Fibroblast of pulmonary artery (primary cell): Measurements from ENCODE around the gene CD36.

Experiments used
- DNase-seq: peaks from one replicate; pipeline ENCODE4 v3.0.0-alpha.2; 2010; ENCODE audit warnings: low read depth
- H3K4me3 ChIP-seq: replicated peaks from 2 replicates; pipeline ENCODE4 v1.5.1; 2011; ENCODE audit warnings: low read depth, mild to moderate bottlenecking, control low read depth, low read length, moderate library complexity
- CTCF ChIP-seq: IDR thresholded peaks from 2 replicates; pipeline ENCODE4 v1.5.1; 2011; ENCODE audit warnings: mild to moderate bottlenecking, control low read depth, low read length, inconsistent platforms; ENCODE audit errors: missing control alignments

Gene CD36

GRCh38 chr7:80600046-80600445, 38.4 kb upstream of the CD36 start:
- DNase-seq = no peak
- no peak for TF ChIP-seq CTCF
- H3K4me3 ChIP-seq = no peak overlapping the region

GRCh38 chr7:80601999-80602398, 36.4 kb upstream of the CD36 start:
- no peak for TF ChIP-seq CTCF
- DNase-seq = no peak
- no peak overlapping the region for H3K4me3 ChIP-seq

- H3K4me3 ChIP-seq = no peak overlapping the region
- no peak for DNase-seq
- no peak for TF ChIP-seq CTCF
Observed at GRCh38 chr7:80603940-80604339, 34.5 kb upstream of the CD36 start.

- TF ChIP-seq CTCF = no peak
- no peak for DNase-seq
- H3K4me3 ChIP-seq = no peak overlapping the region
Observed at GRCh38 chr7:80604436-80604835, 34.0 kb upstream of the CD36 start.

DNA sequence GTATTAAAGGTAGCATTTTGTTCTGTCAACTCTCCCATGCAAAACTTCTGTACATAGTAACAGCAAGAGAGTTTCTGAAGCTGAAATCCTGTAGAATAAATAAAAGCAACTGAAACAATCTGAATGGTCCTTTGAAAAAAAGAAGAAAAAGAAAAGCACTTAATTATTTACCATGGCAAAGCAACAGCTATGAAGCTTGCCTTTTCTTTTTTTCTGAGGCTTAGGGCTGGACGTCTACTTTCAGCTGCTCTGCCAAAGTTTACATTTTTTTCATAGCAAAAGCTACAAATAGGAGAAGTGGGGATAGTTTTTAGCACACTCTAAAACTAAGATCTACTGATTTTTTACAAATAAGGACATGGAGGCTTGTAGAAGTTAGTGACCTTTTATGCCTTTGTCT, 31.3 kb upstream of the CD36 start:
- DNase-seq = no peak
- no peak overlapping the region for H3K4me3 ChIP-seq
- no peak for TF ChIP-seq CTCF

- H3K4me3 ChIP-seq = no peak overlapping the region
- TF ChIP-seq CTCF = no peak
- DNase-seq = no peak
Observed at GRCh38 chr7:80608336-80608735, 30.1 kb upstream of the CD36 start.

DNA sequence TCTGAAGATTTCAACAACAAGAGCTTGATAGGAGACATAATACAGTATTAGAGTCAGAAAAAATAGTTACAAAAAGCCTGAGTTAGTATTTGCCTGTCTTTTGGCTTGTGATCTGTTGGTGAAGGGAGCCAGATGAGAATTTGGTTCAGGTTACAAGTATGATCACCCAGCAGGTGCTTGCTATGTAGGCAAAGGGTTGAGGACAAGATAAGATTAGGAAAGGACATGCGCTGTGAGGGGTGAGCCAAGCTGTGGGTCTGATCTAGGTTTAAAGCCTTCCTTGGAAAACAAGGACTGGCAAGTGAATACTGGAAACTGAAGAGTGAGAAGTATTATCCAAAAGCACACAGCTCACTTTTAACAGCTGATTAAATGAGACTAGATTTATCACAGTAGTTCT, 28.7 kb upstream of the CD36 start:
- no peak for TF ChIP-seq CTCF
- DNase-seq = no peak
- H3K4me3 ChIP-seq = no peak overlapping the region
